Epithelial cell of alveolus of lung (primary cell): ENCODE data around the gene BTK. TPM values are rescaled to one million over a fixed set of nuclear protein-coding genes. Genes with fewer than 3 reads are reported as not detected.

Experiments used
- total RNA-seq: library from RNA; depleted of rRNA; stranded (reverse); fragments of >200 nt; gene quantifications from 2 replicates; pipeline ENCODE4 v1.2.1, GENCODE V29; 2015

The BTK gene
- total RNA-seq: not detected in 2 replicates

DNA sequence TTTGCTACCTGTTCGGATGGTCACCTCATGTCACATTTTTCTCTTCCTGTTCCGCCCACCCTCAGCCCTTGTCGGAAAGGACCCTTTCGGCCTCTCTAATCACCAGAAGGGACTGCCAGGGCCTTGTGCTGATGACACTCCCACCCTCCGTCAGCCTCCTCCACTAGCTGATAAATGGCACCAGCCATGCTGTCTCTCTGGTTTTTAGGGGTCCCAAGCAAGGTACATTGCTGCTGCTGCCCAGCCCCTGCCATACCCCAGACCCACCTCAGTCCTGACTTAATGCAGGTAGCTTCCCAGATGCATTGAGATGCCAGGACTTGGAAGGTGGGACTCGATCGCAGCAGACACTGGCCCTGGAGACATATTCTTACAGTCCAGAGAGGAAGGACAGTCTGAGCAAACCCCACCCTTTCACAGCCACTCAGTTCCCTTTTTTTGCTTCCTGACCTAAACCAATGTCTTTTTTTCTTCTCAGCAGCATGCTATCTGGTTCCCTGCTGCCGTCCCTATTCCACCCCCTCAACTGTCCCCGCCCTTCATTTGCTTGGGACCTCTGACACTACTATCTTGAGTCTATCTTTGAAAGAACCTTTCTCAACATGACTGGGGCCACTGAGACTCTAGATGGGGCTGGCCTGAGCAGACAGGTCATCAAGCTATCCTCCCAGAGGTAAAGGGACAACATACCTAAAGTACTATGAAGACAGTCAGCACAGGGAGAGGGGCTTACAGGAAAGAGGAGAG, at the start of gene BTK:
BTK (minus strand) TSS at position 397 of the 747 bp plus-strand sequence. CDS start 10,907 bp downstream, outside the sequence.

DNA sequence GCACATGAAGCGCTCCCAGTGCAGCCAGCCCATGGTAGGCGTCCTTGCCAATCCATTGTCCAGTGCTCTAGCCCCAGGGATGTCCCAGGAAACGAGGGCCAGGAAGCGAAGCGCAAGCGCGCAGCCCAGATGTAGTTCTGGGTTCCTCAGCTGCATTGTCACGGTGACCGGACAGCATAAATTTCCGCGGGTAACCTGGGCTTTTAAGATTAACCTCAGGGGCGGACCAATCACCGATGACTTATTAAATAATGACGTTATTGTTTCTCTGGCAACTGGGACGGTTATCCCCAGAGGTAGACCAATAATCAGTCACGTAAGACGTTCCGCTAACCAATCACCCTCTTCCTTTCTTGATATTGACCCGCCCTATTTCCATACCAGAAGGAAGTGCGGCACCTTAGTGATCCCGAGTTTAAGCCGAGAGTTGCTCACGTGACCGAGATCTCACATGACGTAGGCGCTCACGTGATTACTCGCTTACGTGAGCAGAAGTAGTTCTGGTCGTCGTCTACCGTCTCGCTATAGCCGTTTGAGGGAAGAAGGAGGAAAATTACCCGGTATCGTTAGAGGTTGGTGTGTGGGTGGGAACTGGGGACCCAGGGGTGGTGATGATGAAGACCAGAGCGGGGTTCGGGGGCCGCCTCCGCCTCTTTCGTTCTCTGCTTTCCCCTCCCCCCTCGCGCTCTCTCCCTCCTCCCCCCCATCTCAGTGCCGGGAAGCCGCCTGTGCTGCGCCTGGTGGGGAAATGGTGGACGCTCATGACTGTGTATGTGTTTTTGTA, 21.9 kb upstream of the BTK start, which contains the start of the genes GLA and HNRNPH2:
GLA (minus strand) TSS at position 178 of the 784 bp plus-strand sequence; CDS start at position 156, 22 bp downstream.
HNRNPH2 (plus strand) TSS at position 475 of the 784 bp plus-strand sequence. CDS start 3,767 bp downstream, outside the sequence.

DNA sequence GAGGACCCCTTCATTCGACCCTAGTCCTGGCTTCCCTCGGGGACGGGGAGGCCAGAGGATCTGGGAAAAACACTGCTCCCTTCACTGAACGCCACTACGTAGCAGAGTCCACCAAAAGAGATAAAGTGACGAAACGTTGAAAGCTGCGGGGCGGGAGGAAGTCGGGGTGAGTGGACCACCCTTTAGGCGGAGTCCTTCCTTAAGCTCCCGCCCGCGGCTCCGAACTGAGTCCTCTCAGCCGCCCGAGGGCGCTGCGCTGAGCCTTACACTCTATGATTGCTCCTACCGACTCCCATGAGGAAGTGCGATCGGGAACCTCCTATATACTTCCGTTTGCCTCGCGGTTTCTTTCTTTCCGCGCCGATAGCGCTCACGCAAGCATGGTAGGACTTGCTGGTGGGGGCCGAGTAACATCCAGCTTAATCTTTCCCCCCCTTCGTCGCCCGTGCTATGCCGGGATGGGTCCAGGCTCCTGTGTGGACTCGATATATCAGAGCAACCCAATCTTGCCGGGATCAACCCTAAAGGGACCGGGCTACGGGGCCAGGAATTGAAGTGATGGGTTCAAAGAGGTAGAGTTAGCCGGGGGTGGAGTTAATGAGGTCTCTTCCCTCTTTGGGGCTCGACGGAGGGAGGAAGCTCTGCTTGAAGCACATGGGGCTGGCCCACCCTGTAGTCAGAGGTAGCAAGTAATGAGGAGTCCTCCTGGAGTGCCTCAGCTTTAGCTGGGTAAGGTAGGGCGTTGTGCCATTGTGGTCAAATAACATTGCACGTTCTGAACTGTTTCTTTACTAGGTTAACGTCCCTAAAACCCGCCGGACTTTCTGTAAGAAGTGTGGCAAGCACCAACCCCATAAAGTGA, 4.9 kb upstream of the BTK start, which contains the start of gene RPL36A:
RPL36A (plus strand) TSS at position 348 of the 862 bp plus-strand sequence; CDS start at position 381, 33 bp downstream.

DNA sequence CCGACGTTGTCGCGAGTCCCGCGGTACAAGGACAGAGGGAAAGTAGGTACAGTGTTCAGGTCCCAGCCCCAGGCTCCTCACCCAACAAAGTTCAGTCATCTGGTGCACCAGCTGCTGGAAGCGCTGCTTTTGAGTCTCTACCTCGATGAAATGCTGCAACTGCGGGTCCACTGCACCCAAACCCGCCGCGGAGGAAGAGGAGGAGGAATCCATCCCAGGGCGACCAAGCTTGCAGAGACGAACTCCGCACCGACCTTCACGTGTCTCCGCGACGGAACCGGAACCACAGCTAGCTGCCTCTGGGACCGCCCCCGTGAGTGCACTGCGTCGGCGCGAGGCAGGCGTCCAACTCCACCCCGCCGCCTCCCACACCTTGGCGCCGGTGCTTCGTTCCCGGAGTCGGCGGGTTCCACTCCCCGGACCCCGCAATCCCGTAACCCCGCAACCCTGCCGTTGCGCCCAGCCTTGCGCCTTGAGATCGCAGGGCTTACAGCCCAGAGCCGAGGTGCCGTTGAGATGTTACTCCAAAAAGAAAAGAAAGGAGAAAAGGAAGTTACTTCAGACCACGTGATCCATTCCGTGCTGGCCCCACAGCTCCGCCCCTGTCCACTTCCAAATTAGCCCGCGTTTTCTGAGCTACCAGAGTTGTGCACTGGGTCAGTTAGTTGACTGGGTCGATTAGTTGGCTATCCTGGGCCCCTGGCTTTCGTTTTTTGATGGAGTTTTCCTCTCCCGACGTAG, 37.4 kb downstream of the BTK start, which contains the start of gene TIMM8A:
TIMM8A (minus strand) TSS at position 291 of the 741 bp plus-strand sequence; CDS start at position 213, 78 bp downstream.

Other genes with a start within 250 kb of the BTK start
- 0.80 and 1.3 TPM in 2 replicates for gene DRP2, start 166.4 kb downstream of the BTK start, total RNA-seq
- 0.16 and 1.0 TPM in 2 replicates for gene TAF7L, start 94.9 kb downstream of the BTK start, total RNA-seq
- gene TIMM8A, start 37.4 kb downstream of the BTK start, total RNA-seq: 3.2 and 7.0 TPM in 2 replicates
- gene RPL36A, start 4.8 kb upstream of the BTK start, total RNA-seq: 453 and 4,357 TPM in 2 replicates
- 22.1 and 30.4 TPM in 2 replicates for gene GLA, start 21.7 kb upstream of the BTK start, total RNA-seq
- gene HNRNPH2, start 22.0 kb upstream of the BTK start, total RNA-seq: 42.1 and 58.7 TPM in 2 replicates
- gene ARMCX4, start 99.3 kb upstream of the BTK start, total RNA-seq: 3.1 and 4.4 TPM in 2 replicates
- 19.3 and 25.5 TPM in 2 replicates for gene ARMCX1, start 164.4 kb upstream of the BTK start, total RNA-seq
- gene ARMCX6, start 231.8 kb upstream of the BTK start, total RNA-seq: 30.0 and 30.3 TPM in 2 replicates
- gene ARMCX3, start 237.0 kb upstream of the BTK start, total RNA-seq: 26.0 and 46.7 TPM in 2 replicates